IMR-90 (cell line): ENCODE data around the gene MOB4.

Source experiments
- ELK1 ChIP-seq: fragments of 150-350 bp; IDR thresholded peaks from 2 replicates; pipeline ENCODE4 v1.6.1; 2016; ENCODE audit warnings: low read depth, mild to moderate bottlenecking, low read length, moderate library complexity, borderline replicate concordance
- MAFK ChIP-seq: IDR thresholded peaks from 2 replicates; pipeline ENCODE4 v1.6.1; 2012; ENCODE audit warnings: low read depth, low read length, improper control_type of control experiment
- MAZ ChIP-seq: IDR thresholded peaks from 2 replicates; pipeline ENCODE4 v1.6.1; 2012; ENCODE audit warnings: low read depth, mild to moderate bottlenecking, low read length, improper control_type of control experiment, moderate library complexity, borderline replicate concordance
- RFX5 ChIP-seq: IDR thresholded peaks from 2 replicates; pipeline ENCODE4 v1.8.0; 2012; ENCODE audit warnings: low read depth, mild to moderate bottlenecking, low read length, moderate library complexity
- TF ChIP-seq, protein P1 (sequence below): conservative IDR thresholded peaks from 2 replicates; pipeline ENCODE4 v1.5.1; 2012; ENCODE audit warnings: mild to moderate bottlenecking, low read depth, low read length, improper control_type of control experiment

DNA sequence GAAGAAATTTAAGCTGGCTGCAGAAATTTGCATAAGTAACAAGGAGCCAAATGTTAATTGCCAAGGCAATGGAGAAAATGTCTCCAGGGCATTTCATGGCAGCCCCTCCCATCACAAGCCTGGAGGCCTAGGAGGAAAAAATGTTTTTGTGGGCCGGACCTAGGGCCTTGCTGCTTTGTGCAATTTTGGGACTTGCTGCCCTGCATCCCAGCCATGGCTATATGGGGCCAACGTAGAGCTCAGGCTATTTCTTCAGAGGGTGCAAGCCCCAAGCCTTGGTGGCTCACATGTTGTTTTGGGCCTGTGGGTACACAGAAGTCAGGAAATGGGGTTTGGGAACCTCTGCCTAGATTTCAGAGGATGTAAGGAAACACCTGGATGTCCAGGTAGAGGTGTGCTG, 57.7 kb downstream of the MOB4 start:
- TF ChIP-seq, protein P1, sequence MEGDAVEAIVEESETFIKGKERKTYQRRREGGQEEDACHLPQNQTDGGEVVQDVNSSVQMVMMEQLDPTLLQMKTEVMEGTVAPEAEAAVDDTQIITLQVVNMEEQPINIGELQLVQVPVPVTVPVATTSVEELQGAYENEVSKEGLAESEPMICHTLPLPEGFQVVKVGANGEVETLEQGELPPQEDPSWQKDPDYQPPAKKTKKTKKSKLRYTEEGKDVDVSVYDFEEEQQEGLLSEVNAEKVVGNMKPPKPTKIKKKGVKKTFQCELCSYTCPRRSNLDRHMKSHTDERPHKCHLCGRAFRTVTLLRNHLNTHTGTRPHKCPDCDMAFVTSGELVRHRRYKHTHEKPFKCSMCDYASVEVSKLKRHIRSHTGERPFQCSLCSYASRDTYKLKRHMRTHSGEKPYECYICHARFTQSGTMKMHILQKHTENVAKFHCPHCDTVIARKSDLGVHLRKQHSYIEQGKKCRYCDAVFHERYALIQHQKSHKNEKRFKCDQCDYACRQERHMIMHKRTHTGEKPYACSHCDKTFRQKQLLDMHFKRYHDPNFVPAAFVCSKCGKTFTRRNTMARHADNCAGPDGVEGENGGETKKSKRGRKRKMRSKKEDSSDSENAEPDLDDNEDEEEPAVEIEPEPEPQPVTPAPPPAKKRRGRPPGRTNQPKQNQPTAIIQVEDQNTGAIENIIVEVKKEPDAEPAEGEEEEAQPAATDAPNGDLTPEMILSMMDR = no peak
- no peak for TF ChIP-seq MAZ
- no peak for TF ChIP-seq MAFK
- TF ChIP-seq ELK1 = no peak
- TF ChIP-seq RFX5 = no peak
